Kidney (tissue), 22 donors: ENCODE measurements around the gene GLYATL3. TPM values are rescaled to one million over a fixed set of nuclear protein-coding genes. Genes with fewer than 3 reads are reported as not detected.

Experiments used
- DNase-seq, 5 donors: peaks; one replicate each; pipeline ENCODE4 v3.0.0-alpha.2; 2013 to 2020
- FAIRE-seq: peaks from 2 replicates; lab custom pipeline; 2012; peaks lifted over from hg19 to GRCh38; lab: Jason Lieb, UNC
- H3K27ac ChIP-seq, 2 donors: one replicate each; pipeline ENCODE4 v1.7.0; 2013; ENCODE audit warnings: low read depth in 2 of 2, low read length in 2 of 2, inconsistent platforms in 1 of 2
- H3K27me3 ChIP-seq: one replicate; pipeline ENCODE4 v1.7.1; 2013; ENCODE audit warnings: low read length, inconsistent platforms; ENCODE audit not compliant: control insufficient read depth, insufficient read depth
- H3K36me3 ChIP-seq, 3 donors: one replicate each; pipeline versions ENCODE4 v1.7.0 to v1.7.1; 2013; ENCODE audit warnings: low read length in 3 of 3, control low read depth in 1 of 3, inconsistent platforms in 1 of 3; ENCODE audit not compliant: insufficient read depth in 3 of 3, control insufficient read depth in 2 of 3
- H3K4me1 ChIP-seq, 3 donors: one replicate each; pipeline versions ENCODE4 v1.7.0 to v1.7.1; 2013; ENCODE audit warnings: low read length in 3 of 3, inconsistent platforms in 1 of 3, low read depth in 1 of 3; ENCODE audit not compliant: control insufficient read depth in 2 of 3, insufficient read depth in 2 of 3
- H3K4me3 ChIP-seq, 3 donors: one replicate each; pipeline versions ENCODE4 v1.7.0 to v1.8.1; 2013; ENCODE audit warnings: low read length in 3 of 3, control low read depth in 1 of 3, inconsistent platforms in 1 of 3
- H3K9ac ChIP-seq, 3 donors: one replicate each; pipeline versions ENCODE4 v1.7.0 to v1.7.1; 2013; ENCODE audit warnings: low read length in 3 of 3, control low read depth in 1 of 3, inconsistent platforms in 1 of 3
- H3K9me3 ChIP-seq, 3 donors: one replicate each; pipeline versions ENCODE4 v1.7.0 to v1.7.1; 2013; ENCODE audit warnings: low read length in 3 of 3, control low read depth in 1 of 3, inconsistent platforms in 1 of 3; ENCODE audit not compliant: control insufficient read depth in 2 of 3, insufficient read depth in 1 of 3
- CTCF ChIP-seq: IDR thresholded peaks from 3 replicates; pipeline ENCODE4 v1.5.1; 2012; ENCODE audit warnings: mild to moderate bottlenecking, moderate library complexity, borderline replicate concordance; ENCODE audit not compliant: insufficient read depth; ENCODE audit errors: extremely low read depth
- intact Hi-C: fragments of 100-400 bp; cut with DNase I; formaldehyde crosslinking; loops from one replicate; pipeline ENCODE4 v1.11.1; 2022
- long read RNA-seq, 10 donors: library from polyadenylated mRNA in 1 of 10; unstranded in 1 of 10; transcript quantifications; one replicate each; pipeline ENCODE4 v2.0.0 and lab custom pipeline, GENCODE V29; 2021 to 2026
- polyA plus RNA-seq: library from polyadenylated mRNA; stranded (reverse); fragments of 350-450 nt; fragmentation: Illumina TruSeq; extraction: RNeasy Lipid Tissue Mini Kit (QIAGEN cat#74804); gene quantifications from one replicate; pipeline ENCODE4 v1.2.3, GENCODE V29; 2014; ENCODE audit warnings: low read depth, low replicate concordance; ENCODE audit not compliant: insufficient read depth
- total RNA-seq: library from RNA; stranded (reverse); fragmentation: NEBNext Ultra II Directional; extraction: Animal tissue kit (Norgen Biotek cat#: 25700); gene quantifications from one replicate; pipeline ENCODE4 v1.2.1, GENCODE V29; 2021
- donor health status: control.
- donor health status: control.
- donor health status: control.
- donor health status: control.
- donor health status: control.
- donor health status: DM: yes; HTN: yes; CAD: no.
- donor health status: Normal renal cell carcinoma (clear cell type).

The GLYATL3 gene
- total RNA-seq (not detected), polyA plus RNA-seq (not detected)
- long read RNA-seq, donor 1: 0 reads
- long read RNA-seq, donor 2: 0 reads
- long read RNA-seq, donor 3: 0 reads
- long read RNA-seq, donor 4: 0 reads
- long read RNA-seq, donor 5: 0 reads
- long read RNA-seq, donor 6: 0 reads
- long read RNA-seq, donor 7: 0 reads
- long read RNA-seq, donor 8: 0 reads
- long read RNA-seq, donor 9: 0 reads
- long read RNA-seq, donor 10: 0 reads

DNA sequence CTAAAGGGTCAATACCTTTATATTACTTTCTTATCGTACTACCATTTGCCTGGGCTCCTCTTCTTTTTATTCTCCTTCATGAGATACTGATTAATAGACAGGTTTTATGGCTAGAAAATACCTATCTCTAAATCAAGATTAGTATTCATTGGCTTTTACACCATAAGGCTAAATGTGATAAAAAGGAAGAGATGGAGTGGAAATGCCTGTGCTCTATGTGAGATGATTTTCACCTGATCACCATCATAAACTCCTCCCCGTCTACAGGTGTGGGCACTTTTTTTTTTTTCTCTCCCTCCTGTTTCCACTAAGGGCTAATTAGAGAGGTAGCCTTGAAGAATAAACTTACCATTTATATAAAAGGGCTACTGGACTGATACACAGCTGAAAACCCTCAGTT, at the start of gene GLYATL3:
Gene GLYATL3 (plus strand): TSS at position 301 of the 400 bp plus-strand sequence. CDS start 12,068 bp downstream, outside the sequence.
- TF ChIP-seq CTCF: no peak
- Histone ChIP-seq H3K4me3 (no peak within 1 kb of the TSS), H3K9me3 (no peaks in the 10 kb centered on the region), H3K36me3 (no peaks in the 10 kb centered on the region), H3K4me1 (no peaks in the 10 kb centered on the region), H3K9ac (no peak within 1 kb of the TSS), H3K27ac (no peak within 1 kb of the TSS), H3K27me3 (no peaks in the 10 kb centered on the region)
- no peak for DNase-seq
- intact Hi-C loops: no loop called here
- no peak for FAIRE-seq

GRCh38 chr6:49453221-49453620, 46.5 kb upstream of the GLYATL3 start:
- Histone ChIP-seq H3K9me3 (no peaks in the 10 kb centered on the region), H3K4me3 (no peak overlapping the region), H3K27ac (no peak overlapping the region), H3K4me1 (no peaks in the 10 kb centered on the region), H3K27me3 (no peaks in the 10 kb centered on the region), H3K36me3 (peaks cover 5 to 21% (median 10%) of the 10 kb centered on the region in 3 donors), H3K9ac (no peak overlapping the region)
- no peak for TF ChIP-seq CTCF
- peak; percentile 65 for FAIRE-seq
- no peak for DNase-seq
- intact Hi-C loops: no loop called here

DNA sequence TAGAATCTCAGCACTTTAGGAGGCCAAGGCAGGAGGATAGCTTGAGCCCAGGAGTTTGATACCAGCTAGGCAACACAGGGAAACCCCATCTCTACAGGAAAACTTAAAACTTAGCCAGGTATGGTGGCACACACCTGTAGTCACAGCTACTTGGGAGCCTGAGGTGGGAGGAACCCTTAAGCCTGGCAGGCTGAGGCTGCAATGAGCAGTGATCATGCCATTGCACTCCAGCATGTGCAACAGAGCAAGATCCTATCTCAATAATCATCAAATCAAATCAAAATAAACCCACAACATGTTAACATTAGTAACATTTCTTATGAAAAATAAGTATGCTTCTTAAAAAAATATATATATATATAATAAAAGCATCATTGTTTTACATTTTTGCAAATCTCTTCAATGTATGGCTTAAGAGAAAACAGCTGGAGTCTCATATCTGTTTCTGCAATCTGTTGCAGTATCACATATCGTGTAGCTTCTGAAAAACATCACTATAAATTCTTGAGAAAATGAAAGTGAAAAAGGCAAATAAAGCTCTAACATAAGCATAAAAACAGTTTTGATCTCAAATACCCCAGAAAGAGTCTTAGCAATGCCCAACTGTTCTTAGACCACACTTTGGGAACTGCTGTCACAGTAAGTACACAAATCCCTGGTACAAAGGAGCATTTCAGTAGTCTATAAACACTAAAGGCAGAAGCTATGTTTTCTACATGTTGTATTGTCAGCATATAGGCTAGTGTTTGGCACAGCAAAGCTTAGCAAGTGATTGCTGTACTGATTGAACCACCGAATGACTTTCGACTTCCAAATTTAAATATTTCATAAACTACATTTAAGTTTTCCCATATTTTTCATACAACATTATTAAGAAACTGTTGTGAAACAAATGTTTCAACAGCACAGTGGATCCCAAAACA, 44.7 kb upstream of the GLYATL3 start:
- peaks cover 4 to 17% (median 5%) of the 10 kb centered on the region in 3 donors for H3K36me3 ChIP-seq

More for the DNA sequence above, 44.7 kb upstream of the GLYATL3 start:
- intact Hi-C loops: no loop called here
- TF ChIP-seq CTCF: no peak
- H3K9me3 ChIP-seq: no peaks in the 10 kb centered on the region
- no peaks in the 10 kb centered on the region for H3K27me3 ChIP-seq
- no peaks in the 10 kb centered on the region for H3K4me1 ChIP-seq
- no peak overlapping the region for H3K9ac ChIP-seq
- no peak overlapping the region for H3K27ac ChIP-seq
- FAIRE-seq (no peak), DNase-seq (no peak)
- no peak overlapping the region for H3K4me3 ChIP-seq
